ENCODE data around the gene NUSAP1. TPM values are rescaled to one million over a fixed set of nuclear protein-coding genes. Genes with fewer than 3 reads are reported as not detected.

Gene NUSAP1
- polyA plus RNA-seq, 3 donors = 2.4 to 4.0 (median 3.5) TPM

DNA sequence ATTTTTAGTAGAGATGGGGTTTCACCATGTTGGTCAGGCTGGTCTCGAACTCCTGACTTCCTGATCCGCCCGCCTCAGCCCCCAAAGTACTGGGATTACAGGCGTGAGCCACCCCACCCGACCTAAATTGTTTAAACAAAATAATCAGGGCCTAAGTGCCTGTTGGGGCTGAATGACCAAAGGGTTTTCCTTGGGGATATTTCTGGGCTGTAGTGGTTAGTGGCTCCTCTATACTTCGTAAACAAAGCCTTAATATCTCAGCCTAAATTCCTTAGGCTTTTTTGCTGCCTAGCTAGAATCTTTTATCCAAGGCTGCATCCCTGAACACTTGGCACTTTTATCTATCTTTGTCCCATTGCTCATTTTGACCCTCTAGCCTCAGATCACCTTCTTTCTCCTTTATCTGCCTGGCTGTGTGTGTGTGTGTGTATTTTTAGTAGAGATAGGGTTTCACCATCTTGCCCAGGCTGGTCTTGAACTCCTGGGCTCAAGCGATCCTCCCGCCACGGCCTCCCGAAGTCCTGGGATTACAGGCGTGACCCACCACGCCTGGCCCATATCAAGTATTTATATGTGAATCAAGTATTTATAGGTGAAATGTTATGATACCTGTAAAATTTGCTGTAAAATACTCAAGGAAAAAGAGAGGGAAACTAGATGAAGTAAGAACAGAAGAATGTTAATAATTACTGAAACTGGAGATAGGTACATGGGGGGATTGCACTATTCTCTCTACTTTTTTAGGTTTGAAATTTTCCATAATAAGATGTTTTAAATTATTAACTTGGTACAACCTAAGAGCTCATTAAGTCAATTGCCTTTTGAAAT, 1.8 kb downstream of the NUSAP1 start:
- peaks cover 23 to 37% of the 10 kb centered on the region in 2 donors for H3K4me1 ChIP-seq (ENCODE audit: control insufficient read depth in 1 of 2, insufficient read depth in 2 of 2, low read length in 2 of 2)
- H2AFZ ChIP-seq (ENCODE audit: insufficient read depth, low read depth, low read length, poor library complexity, severe bottlenecking) = peak overlapping the region; percentile 100
- intact Hi-C loops (cut with micrococcal nuclease) = loop anchor here (5.0 kb wide), 5 partner anchors 42 to 432 kb away; partner anchors contain the start of genes RTF1 (in 2 of the 2), CHP1 (in 1 of the 2) and EXD1 (in 1 of the 2)
- TF ChIP-seq, protein P1, sequence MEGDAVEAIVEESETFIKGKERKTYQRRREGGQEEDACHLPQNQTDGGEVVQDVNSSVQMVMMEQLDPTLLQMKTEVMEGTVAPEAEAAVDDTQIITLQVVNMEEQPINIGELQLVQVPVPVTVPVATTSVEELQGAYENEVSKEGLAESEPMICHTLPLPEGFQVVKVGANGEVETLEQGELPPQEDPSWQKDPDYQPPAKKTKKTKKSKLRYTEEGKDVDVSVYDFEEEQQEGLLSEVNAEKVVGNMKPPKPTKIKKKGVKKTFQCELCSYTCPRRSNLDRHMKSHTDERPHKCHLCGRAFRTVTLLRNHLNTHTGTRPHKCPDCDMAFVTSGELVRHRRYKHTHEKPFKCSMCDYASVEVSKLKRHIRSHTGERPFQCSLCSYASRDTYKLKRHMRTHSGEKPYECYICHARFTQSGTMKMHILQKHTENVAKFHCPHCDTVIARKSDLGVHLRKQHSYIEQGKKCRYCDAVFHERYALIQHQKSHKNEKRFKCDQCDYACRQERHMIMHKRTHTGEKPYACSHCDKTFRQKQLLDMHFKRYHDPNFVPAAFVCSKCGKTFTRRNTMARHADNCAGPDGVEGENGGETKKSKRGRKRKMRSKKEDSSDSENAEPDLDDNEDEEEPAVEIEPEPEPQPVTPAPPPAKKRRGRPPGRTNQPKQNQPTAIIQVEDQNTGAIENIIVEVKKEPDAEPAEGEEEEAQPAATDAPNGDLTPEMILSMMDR (IDR thresholded peaks at IDR 0.05) = no peak
- Mint-ChIP-seq H3K27me3 (ENCODE audit: low read depth in 3 of 3) (peaks cover 0 to 2% (median 0%) of the 10 kb centered on the region in 3 donors), H3K36me3 (peaks cover 4 to 14% of the 10 kb centered on the region in 2 donors), H3K4me1 (peaks cover 45% of the 10 kb centered on the region), H3K4me3 (peak overlapping the region in 1 of 2 donors; percentile 100), H3K27ac (peak overlapping the region in 5 of 7 donors; percentile 45 to 93 (median 80)), H3K9me3 (peaks cover 0 to 2% (median 0%) of the 10 kb centered on the region in 7 donors)
- no peak for DNase-seq
- H3K27ac ChIP-seq (ENCODE audit: low read depth in 1 of 2, low read length in 2 of 2) = peak overlapping the region in 1 of 2 donors; percentile 46
- H3K79me2 ChIP-seq (ENCODE audit: insufficient read depth, low read length) = peaks cover 87% of the 10 kb centered on the region
- H3K9me3 ChIP-seq (replicated peaks in 1 of 2; ENCODE audit: control insufficient read depth in 1 of 2, insufficient read depth in 1 of 2, low read length in 2 of 2) = no peaks in the 10 kb centered on the region
- peak overlapping the region; percentile 97 for H3K4me2 ChIP-seq (replicated peaks; ENCODE audit: extremely low read depth, low read length, poor library complexity, severe bottlenecking)
- 97% methylated on average over 6 of the region's 12 CpGs for WGBS (ENCODE audit: insufficient coverage)
- H3K4me3 ChIP-seq (replicated peaks in 1 of 3; ENCODE audit: low read depth in 2 of 3, low read length in 3 of 3) = peak overlapping the region in 1 of 3 experiments; percentile 94
- H4K20me1 ChIP-seq (ENCODE audit: insufficient read depth, low read length) = no peaks in the 10 kb centered on the region
- no peaks in the 10 kb centered on the region for H3K36me3 ChIP-seq (replicated peaks in 1 of 2; ENCODE audit: control insufficient read depth in 1 of 2, insufficient read depth in 2 of 2, low read length in 2 of 2)
- H3K27me3 ChIP-seq (ENCODE audit: control insufficient read depth in 2 of 2, insufficient read depth in 2 of 2, low read length in 2 of 2) = no peaks in the 10 kb centered on the region
- H3K9ac ChIP-seq (ENCODE audit: insufficient read depth, low read length, poor library complexity, severe bottlenecking) = no peak overlapping the region

DNA sequence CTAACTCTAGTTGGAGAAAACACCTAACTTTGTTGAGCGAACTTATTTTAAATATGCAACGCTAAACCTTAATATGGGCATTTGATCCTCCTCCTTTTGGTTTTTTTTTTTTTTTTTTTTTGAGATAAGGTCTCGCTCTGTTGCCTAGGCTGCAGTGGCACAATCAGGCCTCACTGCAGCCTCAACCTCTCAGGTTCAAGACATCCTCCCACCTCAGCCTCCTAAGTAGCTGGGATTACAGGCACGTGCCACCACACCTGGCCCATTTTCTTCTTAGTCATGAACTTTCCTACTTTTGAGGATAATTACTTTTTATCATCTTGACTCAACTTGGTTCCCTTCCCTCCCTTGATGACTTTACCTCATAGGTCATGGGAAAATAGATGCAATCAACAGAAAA, 3.9 kb downstream of the NUSAP1 start:
- H2AFZ ChIP-seq (ENCODE audit: insufficient read depth, low read depth, low read length, poor library complexity, severe bottlenecking) = peak overlapping the region; percentile 13
- no peaks in the 10 kb centered on the region for H3K9me3 Mint-ChIP-seq
- DNase-seq = no peak

More for the DNA sequence above, 3.9 kb downstream of the NUSAP1 start:
- H4K20me1 ChIP-seq (ENCODE audit: insufficient read depth, low read length) = no peaks in the 10 kb centered on the region
- Mint-ChIP-seq H3K4me3 (no peak overlapping the region), H3K36me3 (peaks cover 14 to 32% of the 10 kb centered on the region in 2 donors), H3K27me3 (ENCODE audit: low read depth in 3 of 3) (peaks cover 0 to 2% (median 0%) of the 10 kb centered on the region in 3 donors), H3K27ac (peak overlapping the region in 6 of 7 donors; percentile 28 to 84 (median 65)), H3K4me1 (peaks cover 40% of the 10 kb centered on the region)
- TF ChIP-seq, protein P1 (IDR thresholded peaks at IDR 0.05) = no peak
- intact Hi-C loops (cut with micrococcal nuclease) = no loop called here
- H3K9me3 ChIP-seq (replicated peaks in 1 of 2; ENCODE audit: control insufficient read depth in 1 of 2, insufficient read depth in 1 of 2, low read length in 2 of 2) = no peaks in the 10 kb centered on the region
- H3K4me3 ChIP-seq (replicated peaks in 1 of 3; ENCODE audit: low read depth in 2 of 3, low read length in 3 of 3) = no peak overlapping the region
- no peak overlapping the region for H3K4me2 ChIP-seq (replicated peaks; ENCODE audit: extremely low read depth, low read length, poor library complexity, severe bottlenecking)
- H3K36me3 ChIP-seq (replicated peaks in 1 of 2; ENCODE audit: control insufficient read depth in 1 of 2, insufficient read depth in 2 of 2, low read length in 2 of 2) = peaks cover 10 to 18% of the 10 kb centered on the region in 2 donors
- H3K27ac ChIP-seq (ENCODE audit: low read depth in 1 of 2, low read length in 2 of 2) = peak overlapping the region in 1 of 2 donors; percentile 73
- peaks cover 20 to 33% of the 10 kb centered on the region in 2 donors for H3K4me1 ChIP-seq (ENCODE audit: control insufficient read depth in 1 of 2, insufficient read depth in 2 of 2, low read length in 2 of 2)
- no peaks in the 10 kb centered on the region for H3K27me3 ChIP-seq (ENCODE audit: control insufficient read depth in 2 of 2, insufficient read depth in 2 of 2, low read length in 2 of 2)
- H3K9ac ChIP-seq (ENCODE audit: insufficient read depth, low read length, poor library complexity, severe bottlenecking) = no peak overlapping the region
- WGBS (ENCODE audit: insufficient coverage) = 60% methylated on average over 1 of the region's 4 CpGs
- H3K79me2 ChIP-seq (ENCODE audit: insufficient read depth, low read length) = peaks cover 93% of the 10 kb centered on the region

Measured in CD14-positive monocyte (primary cell).